Measurements from ENCODE around the gene FAM53A.

DNA sequence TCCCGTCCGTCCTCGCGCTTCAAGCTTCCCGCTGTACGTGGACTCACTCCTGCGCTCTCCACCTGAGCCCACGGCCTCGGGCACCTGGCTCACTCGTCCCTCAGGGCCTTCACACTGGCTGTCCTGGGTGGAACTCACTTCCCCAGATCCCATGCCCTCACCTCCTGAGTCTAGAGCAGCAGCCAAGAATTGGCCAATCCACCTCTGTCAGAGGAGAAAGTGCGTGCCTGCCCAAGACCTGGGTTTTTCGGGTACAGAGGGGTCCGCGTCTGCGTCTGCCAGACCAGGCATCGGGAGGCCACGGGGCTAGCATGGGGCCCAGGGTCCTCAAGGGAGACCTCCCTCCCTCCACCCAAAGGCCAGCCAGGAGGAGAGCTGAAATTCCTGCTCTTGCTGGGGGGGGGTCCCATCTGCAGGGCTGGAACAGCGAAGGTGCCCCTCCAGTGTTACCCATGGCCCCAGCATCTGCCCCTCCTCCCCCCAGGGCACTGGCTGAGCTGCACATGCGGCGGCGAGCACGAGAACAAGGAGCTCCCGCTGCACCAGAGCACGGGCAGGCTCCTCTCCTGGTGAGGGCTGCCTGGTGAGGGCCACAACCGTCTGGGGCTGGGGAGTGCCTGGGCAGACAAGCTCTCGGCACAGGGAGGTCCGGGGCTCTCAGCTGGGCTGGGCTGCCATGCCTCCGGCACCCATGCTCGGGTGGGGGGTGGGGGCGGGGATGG is 47.5 kb downstream of the FAM53A start:
- TF ChIP-seq EP300 (IDR thresholded peaks at IDR 0.05; ENCODE audit: borderline replicate concordance) (no peak), RAD21 (IDR thresholded peaks at IDR 0.05; ENCODE audit: low read depth) (no peak), CEBPB (IDR thresholded peaks at IDR 0.05) (no peak), FOXM1 (IDR thresholded peaks at IDR 0.05; ENCODE audit: borderline replicate concordance, low read depth) (no peak), EGR1 (IDR thresholded peaks at IDR 0.05) (no peak), TCF12 (IDR thresholded peaks at IDR 0.05; ENCODE audit: low read depth) (no peak)
